Endothelial cell of umbilical vein (primary cell): ENCODE data around the gene OR1F1. TPM values are rescaled to one million over a fixed set of nuclear protein-coding genes. Genes with fewer than 3 reads are reported as not detected.

ENCODE experiments used
- BruUV-seq: library from RNA; stranded (reverse); fragments of 400-500 nt; replicated peaks from 2 replicates; lab custom pipeline; 2021; lab: Mats Ljungman, UMichigan
- CTCF ChIA-PET: fragments of 300-600, 350-600 bp; sonication (Branson Sonifier 250); formaldehyde crosslinking; loops from one replicate; lab custom pipeline; 2021; ENCODE audit warnings: antibody characterized with exemption, inconsistent platforms; lab: Charles Lee
- POLR2A ChIA-PET: fragments of 300-600, 350-600 bp; sonication (Branson Sonifier 250); formaldehyde crosslinking; loops from one replicate; lab custom pipeline; 2021; ENCODE audit warnings: antibody characterized with exemption, inconsistent platforms; lab: Charles Lee
- DNase-seq: peaks from one replicate; pipeline ENCODE4 v3.0.0-alpha.2; 2011; ENCODE audit warnings: low read depth, low spot score
- FAIRE-seq: peaks from 2 replicates; lab custom pipeline; 2011; peaks lifted over from hg19 to GRCh38; lab: Jason Lieb, UNC
- H2AFZ ChIP-seq: 2 replicates; pipeline ENCODE4 v1.6.0; 2012; ENCODE audit warnings: low read depth, low read length, control low read depth, inconsistent platforms
- H3K27ac ChIP-seq: 2 replicates; pipeline ENCODE4 v1.5.1; 2011; ENCODE audit warnings: low read depth, mild to moderate bottlenecking, control low read depth, low read length, moderate library complexity; ENCODE audit not compliant: insufficient read depth
- H3K27me3 ChIP-seq, 2 experiments: 2 replicates each; pipeline versions ENCODE4 v1.6.0 to v1.6.1; 2011; ENCODE audit warnings: low read length in 2 of 2, mixed read lengths in 1 of 2; ENCODE audit not compliant: control insufficient read depth in 2 of 2, insufficient read depth in 2 of 2
- H3K36me3 ChIP-seq, 2 experiments: 2 replicates in 1 of 2; 3 replicates in 1 of 2; pipeline ENCODE4 v1.5.1; 2011; ENCODE audit warnings: low read length in 2 of 2, mild to moderate bottlenecking in 1 of 2, moderate library complexity in 1 of 2; ENCODE audit not compliant: control insufficient read depth in 2 of 2, insufficient read depth in 2 of 2; ENCODE audit errors: extremely low read depth in 1 of 2
- H3K4me1 ChIP-seq: 3 replicates; pipeline ENCODE4 v1.5.1; 2011; ENCODE audit warnings: mild to moderate bottlenecking, low read length; ENCODE audit not compliant: control insufficient read depth, insufficient read depth; ENCODE audit errors: extremely low read depth
- H3K4me2 ChIP-seq: 2 replicates; pipeline ENCODE4 v1.6.1; 2011; ENCODE audit warnings: low read length, control low read depth, mixed read lengths; ENCODE audit not compliant: insufficient read depth
- H3K4me3 ChIP-seq, 3 experiments: fragments of 200-600 bp in 1 of 3; sonication (generic), shearing (Covaris generic) in 1 of 3; replicated peaks in 1 of 3; 2 replicates each; pipeline ENCODE4 v1.5.1; 2011 to 2016; ENCODE audit warnings: control low read depth in 3 of 3, low read length in 3 of 3, mild to moderate bottlenecking in 2 of 3, inconsistent platforms in 1 of 3, low read depth in 1 of 3, moderate library complexity in 1 of 3; ENCODE audit not compliant: insufficient read depth in 1 of 3
- H3K79me2 ChIP-seq: 2 replicates; pipeline ENCODE4 v1.6.0; 2012; ENCODE audit warnings: low read length, inconsistent platforms; ENCODE audit not compliant: control insufficient read depth, insufficient read depth
- H3K9ac ChIP-seq: replicated peaks from 2 replicates; pipeline ENCODE3; 2011; ENCODE audit warnings: low read length, control low read depth; ENCODE audit not compliant: insufficient read depth; ENCODE audit errors: extremely low read depth
- H3K9me1 ChIP-seq: replicated peaks from 3 replicates; pipeline ENCODE4 v1.6.0; 2011; ENCODE audit warnings: mild to moderate bottlenecking, low read length; ENCODE audit not compliant: control insufficient read depth, insufficient read depth; ENCODE audit errors: extremely low read depth
- H3K9me3 ChIP-seq: replicated peaks from 2 replicates; pipeline ENCODE4 v1.5.1; 2012; ENCODE audit warnings: low read length, inconsistent platforms; ENCODE audit not compliant: control insufficient read depth, insufficient read depth
- H4K20me1 ChIP-seq: replicated peaks from 2 replicates; pipeline ENCODE3; 2011; ENCODE audit warnings: mild to moderate bottlenecking, low read length; ENCODE audit not compliant: control insufficient read depth, insufficient read depth; ENCODE audit errors: extremely low read depth
- CTCF ChIP-seq, 2 donors: IDR thresholded peaks; 1 replicate in 1 of 2; 2 replicates in 1 of 2; pipeline ENCODE4 v1.5.1; 2011; ENCODE audit warnings: low read length in 2 of 2, mild to moderate bottlenecking in 2 of 2, moderate library complexity in 2 of 2, control low read depth in 1 of 2, inconsistent platforms in 1 of 2, low read depth in 1 of 2; ENCODE audit not compliant: insufficient read depth in 1 of 2; ENCODE audit errors: extremely low read depth in 1 of 2
- EZH2 ChIP-seq: IDR thresholded peaks from 2 replicates; pipeline ENCODE4 v1.6.1; 2012; ENCODE audit warnings: borderline replicate concordance, low read depth, mild to moderate bottlenecking, moderate library complexity, low read length, inconsistent platforms; ENCODE audit not compliant: severe bottlenecking
- FOS ChIP-seq: IDR thresholded peaks from 2 replicates; pipeline ENCODE4 v1.6.1; 2011; ENCODE audit warnings: mild to moderate bottlenecking, low read length, moderate library complexity, borderline replicate concordance; ENCODE audit not compliant: insufficient read depth
- GATA2 ChIP-seq: IDR thresholded peaks from 2 replicates; pipeline ENCODE4 v1.7.0; 2011; ENCODE audit warnings: low read depth, mild to moderate bottlenecking, moderate library complexity, mixed read lengths, low read length; ENCODE audit not compliant: insufficient read length, insufficient read depth
- JUN ChIP-seq: IDR thresholded peaks from 2 replicates; pipeline ENCODE4 v1.6.1; 2011; ENCODE audit warnings: borderline replicate concordance, low read depth; ENCODE audit not compliant: insufficient read length, insufficient read depth
- MAX ChIP-seq: IDR thresholded peaks from 2 replicates; pipeline ENCODE4 v1.6.1; 2011; ENCODE audit not compliant: insufficient read depth, insufficient read length
- MYC ChIP-seq: IDR thresholded peaks from one replicate; pipeline ENCODE4 v1.6.1; 2011; ENCODE audit warnings: mild to moderate bottlenecking, low read depth, low read length
- POLR2A ChIP-seq: IDR thresholded peaks from 2 replicates; pipeline ENCODE4 v1.6.1; 2012; ENCODE audit warnings: low read depth, mild to moderate bottlenecking, control low read depth, low read length
- POLR2AphosphoS5 ChIP-seq: IDR thresholded peaks from 2 replicates; pipeline ENCODE4 v1.6.1; 2012; ENCODE audit warnings: low read depth, mild to moderate bottlenecking, control low read depth, low read length, moderate library complexity; ENCODE audit not compliant: insufficient read depth
- dilution Hi-C: fragments of 300-500 bp; cut with MboI; formaldehyde crosslinking; loops from one replicate; pipeline ENCODE4 v1.15.0; 2019; ENCODE audit warnings: low sequenced_read_pairs; ENCODE audit not compliant: extremely low pct_ligation_motif_present
- intact Hi-C: fragments of 100-400 bp; cut with micrococcal nuclease; formaldehyde crosslinking; loops from one replicate; pipeline ENCODE4 v1.10.0; 2022
- polyA plus RNA-seq, 4 experiments: library from polyadenylated mRNA; depleted of rRNA in 3 of 4; stranded (reverse) in 3 of 4; unstranded in 1 of 4; fragments of >200 nt; gene quantifications; 2 replicates each; pipeline versions ENCODE4 v1.2.1 to v1.2.3, GENCODE V29; 2011 to 2012; ENCODE audit warnings: missing spikeins in 1 of 4
- total RNA-seq: library from RNA; stranded (reverse); gene quantifications from 2 replicates; pipeline ENCODE4 v1.2.3, GENCODE V29; 2021

Gene OR1F1
- total and polyA plus RNA-seq, 2 donors (not counting 3 experiments of a cell fraction or from before 2014, with no cell fraction given) = 0.17 TPM; not detected in 1

DNA sequence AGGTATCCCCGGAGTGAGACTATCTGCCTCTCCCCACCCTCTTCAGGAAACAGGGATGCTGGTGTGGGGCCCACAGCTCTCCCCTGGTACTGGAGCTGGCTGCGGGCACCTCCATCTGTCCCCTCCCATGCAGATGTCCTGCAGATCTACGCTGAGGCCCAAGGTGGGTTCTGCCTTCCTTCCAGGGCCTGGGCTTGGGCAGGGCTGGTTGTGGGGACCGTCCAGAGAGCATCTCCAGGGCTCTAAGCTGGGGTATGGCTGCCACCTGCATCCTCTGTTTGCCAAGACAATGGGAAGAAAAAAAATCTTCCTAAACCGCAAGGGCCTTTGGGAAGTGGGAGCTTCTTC is 40.3 kb upstream of the OR1F1 start:
- ChIA-PET POLR2A (interaction anchor here (2.6 kb wide), 1 partner anchor 13 kb away, joined by 9 read pairs; the partner anchor contains the start of gene ZNF213), CTCF (interaction anchor here (1.3 to 8.7 kb wide), 8 partner anchors 10 to 120 kb away, joined by 3 to 54 read pairs (median 4); partner anchors contain the start of gene ZNF213)
- dilution Hi-C loops = no loop called here
- Histone ChIP-seq H3K27ac (no peak overlapping the region), H4K20me1 (no peaks in the 10 kb centered on the region), H3K9me3 (no peaks in the 10 kb centered on the region), H3K4me1 (peaks cover 10% of the 10 kb centered on the region), H2AFZ (no peak overlapping the region), H3K36me3 (no peaks in the 10 kb centered on the region), H3K4me2 (no peak overlapping the region), H3K4me3 (no peak overlapping the region), H3K79me2 (no peaks in the 10 kb centered on the region), H3K9me1 (no peaks in the 10 kb centered on the region), H3K9ac (no peak overlapping the region), H3K27me3 (no peaks in the 10 kb centered on the region)
- no TSS peak for BruUV-seq
- DNase-seq (no peak), FAIRE-seq (no peak)
- intact Hi-C loops = no loop called here
- TF ChIP-seq EZH2 (no peak), MAX (no peak), CTCF (IDR thresholded peaks at IDR 0.05; ENCODE audit: extremely low read depth in 1 of 2, insufficient read depth in 1 of 2, low read depth in 1 of 2, low read length in 2 of 2) (no peak), POLR2A (no peak), JUN (no peak), GATA2 (no peak), MYC (no peak), POLR2AphosphoS5 (no peak), FOS (no peak)
